Sigmoid colon (tissue), 4 donors: ENCODE results near the gene CHRNB1.

Source experiments
- POLR2A ChIP-seq, 2 donors: fragments of 450-650 bp; IDR thresholded peaks; one replicate each; pipeline ENCODE4 v1.6.1; 2016; ENCODE audit warnings: antibody characterized with exemption in 2 of 2, mild to moderate bottlenecking in 2 of 2, moderate library complexity in 2 of 2
- POLR2AphosphoS5 ChIP-seq, 4 donors: sonication (generic); formaldehyde crosslinking; IDR thresholded peaks; one replicate each; pipeline ENCODE4 v1.6.1; 2017; ENCODE audit warnings: antibody characterized with exemption in 4 of 4
- TF ChIP-seq, protein P1 (sequence below), 4 experiments: fragments of 450-650 bp in 3 of 4; fragments of 200-600 bp in 1 of 4; IDR thresholded peaks; one replicate each; pipeline ENCODE4 v1.5.1; 2016 to 2019; ENCODE audit warnings: antibody characterized with exemption in 4 of 4, mild to moderate bottlenecking in 3 of 4, moderate library complexity in 2 of 4

DNA sequence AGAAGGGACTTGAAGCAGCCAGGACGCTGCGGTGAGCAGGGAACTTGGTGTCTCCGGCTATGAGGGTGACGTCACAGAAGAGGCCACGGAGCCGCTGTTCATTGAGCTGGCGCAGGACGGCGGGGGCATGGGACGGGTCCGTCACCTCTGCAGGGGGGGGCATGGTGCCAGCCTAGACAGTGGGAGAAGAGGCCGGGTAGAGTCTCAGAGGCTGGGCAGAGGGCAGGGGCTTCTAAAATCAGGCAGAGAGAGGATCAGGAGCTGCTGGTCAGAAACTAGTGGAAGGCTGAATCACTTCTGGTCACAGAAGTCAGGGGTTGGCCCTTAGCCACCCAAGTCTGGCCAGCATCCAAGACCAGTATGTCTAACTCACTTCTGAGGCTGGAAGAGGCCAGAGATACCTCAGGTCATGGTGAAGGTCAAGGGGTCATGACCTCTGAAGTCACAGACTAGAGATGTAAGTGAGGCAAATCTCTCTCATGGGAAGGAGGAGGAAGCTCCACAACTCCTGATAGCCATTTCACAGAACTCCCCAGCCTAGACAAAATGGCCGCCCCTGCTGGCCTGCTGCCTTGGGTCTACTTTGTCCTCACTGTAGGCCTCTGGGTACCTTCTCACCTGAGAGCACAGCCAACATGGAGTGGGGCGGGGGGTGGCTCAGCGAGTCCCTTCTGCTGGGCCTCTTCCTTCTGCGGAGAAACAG is 21.9 kb downstream of the CHRNB1 start:
- TF ChIP-seq, protein P1, sequence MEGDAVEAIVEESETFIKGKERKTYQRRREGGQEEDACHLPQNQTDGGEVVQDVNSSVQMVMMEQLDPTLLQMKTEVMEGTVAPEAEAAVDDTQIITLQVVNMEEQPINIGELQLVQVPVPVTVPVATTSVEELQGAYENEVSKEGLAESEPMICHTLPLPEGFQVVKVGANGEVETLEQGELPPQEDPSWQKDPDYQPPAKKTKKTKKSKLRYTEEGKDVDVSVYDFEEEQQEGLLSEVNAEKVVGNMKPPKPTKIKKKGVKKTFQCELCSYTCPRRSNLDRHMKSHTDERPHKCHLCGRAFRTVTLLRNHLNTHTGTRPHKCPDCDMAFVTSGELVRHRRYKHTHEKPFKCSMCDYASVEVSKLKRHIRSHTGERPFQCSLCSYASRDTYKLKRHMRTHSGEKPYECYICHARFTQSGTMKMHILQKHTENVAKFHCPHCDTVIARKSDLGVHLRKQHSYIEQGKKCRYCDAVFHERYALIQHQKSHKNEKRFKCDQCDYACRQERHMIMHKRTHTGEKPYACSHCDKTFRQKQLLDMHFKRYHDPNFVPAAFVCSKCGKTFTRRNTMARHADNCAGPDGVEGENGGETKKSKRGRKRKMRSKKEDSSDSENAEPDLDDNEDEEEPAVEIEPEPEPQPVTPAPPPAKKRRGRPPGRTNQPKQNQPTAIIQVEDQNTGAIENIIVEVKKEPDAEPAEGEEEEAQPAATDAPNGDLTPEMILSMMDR (IDR thresholded peaks at IDR 0.05), result no peak
- TF ChIP-seq POLR2AphosphoS5 (IDR thresholded peaks at IDR 0.05) (peak in 2 of 4 donors; percentile 8 to 12), POLR2A (IDR thresholded peaks at IDR 0.05) (no peak)
